OCI-LY7 (cell line): ENCODE measurements around the gene CFAP70. TPM values are rescaled to one million over a fixed set of nuclear protein-coding genes. Genes with fewer than 3 reads are reported as not detected.

Source experiments
- BruUV-seq: library from RNA; stranded (reverse); fragments of 400-500 nt; replicated peaks from 2 replicates; lab custom pipeline; 2021; lab: Mats Ljungman, UMichigan
- CTCF ChIA-PET: fragments of 300-600 bp; sonication (Branson Sonifier 250); formaldehyde crosslinking; loops from one replicate; lab custom pipeline; 2022; ENCODE audit warnings: antibody characterized with exemption; ENCODE audit not compliant: unreplicated experiment; lab: Charles Lee
- POLR2A ChIA-PET: fragments of 300-600 bp; sonication (Branson Sonifier 250); formaldehyde crosslinking; loops from one replicate; lab custom pipeline; 2022; ENCODE audit warnings: antibody characterized with exemption; lab: Charles Lee
- DNase-seq: peaks from one replicate; pipeline ENCODE4 v3.0.0-alpha.2; 2015; ENCODE audit warnings: low spot score
- H2AFZ ChIP-seq: fragments of 200-600 bp; sonication (generic), shearing (Covaris generic); 2 replicates; pipeline ENCODE4 v1.6.1; 2014; ENCODE audit warnings: mild to moderate bottlenecking, antibody characterized with exemption, low read length, moderate library complexity
- H3K27ac ChIP-seq: fragments of 200-600 bp; sonication (generic); 2 replicates; pipeline ENCODE4 v1.5.1; 2014; ENCODE audit warnings: mixed run types, low read depth, mild to moderate bottlenecking, moderate library complexity, low read length, inconsistent platforms; ENCODE audit not compliant: poor library complexity, severe bottlenecking
- H3K36me3 ChIP-seq: fragments of 200-600 bp; sonication (generic); 2 replicates; pipeline ENCODE4 v1.6.1; 2014; ENCODE audit warnings: mild to moderate bottlenecking, antibody characterized with exemption, low read length, moderate library complexity, mixed read lengths; ENCODE audit not compliant: insufficient read depth
- H3K4me1 ChIP-seq: fragments of 200-600 bp; sonication (generic); 2 replicates; pipeline ENCODE4 v1.5.1; 2014; ENCODE audit warnings: mild to moderate bottlenecking, low read length; ENCODE audit not compliant: insufficient read depth, poor library complexity, severe bottlenecking
- H3K4me2 ChIP-seq: fragments of 200-600 bp; sonication (generic); 2 replicates; pipeline ENCODE4 v1.6.1; 2014; ENCODE audit warnings: mild to moderate bottlenecking, low read length
- H3K4me3 ChIP-seq: fragments of 200-600 bp; sonication (generic); 2 replicates; pipeline ENCODE4 v1.5.1; 2014; ENCODE audit warnings: mild to moderate bottlenecking, low read depth, low read length; ENCODE audit not compliant: poor library complexity, severe bottlenecking
- H3K79me2 ChIP-seq: fragments of 200-600 bp; sonication (generic); 2 replicates; pipeline ENCODE4 v1.6.1; 2016; ENCODE audit warnings: low read depth, mild to moderate bottlenecking, low read length, moderate library complexity, mixed read lengths; ENCODE audit not compliant: insufficient read depth
- H3K9me2 ChIP-seq: fragments of 200-600 bp; sonication (generic); 2 replicates; pipeline ENCODE4 v1.6.1; 2016; ENCODE audit warnings: mild to moderate bottlenecking, low read length, mixed read lengths; ENCODE audit not compliant: insufficient read depth
- H3K9me3 ChIP-seq: fragments of 200-600 bp; sonication (generic); 2 replicates; pipeline ENCODE4 v1.6.1; 2014; ENCODE audit warnings: mild to moderate bottlenecking, mixed run types, low read length, mixed read lengths
- H4K20me1 ChIP-seq: fragments of 200-600 bp; sonication (generic); 2 replicates; pipeline ENCODE4 v1.6.1; 2014; ENCODE audit warnings: mild to moderate bottlenecking, antibody characterized with exemption, low read length, moderate library complexity, mixed read lengths; ENCODE audit not compliant: insufficient read depth
- EZH2phosphoT487 ChIP-seq: fragments of 200-600 bp; sonication (generic); IDR thresholded peaks from 2 replicates; pipeline ENCODE4 v1.6.1; 2018; ENCODE audit warnings: low read depth, borderline replicate concordance, mild to moderate bottlenecking, mixed run types, antibody characterized with exemption, low read length, moderate library complexity, mixed read lengths
- intact Hi-C: fragments of 100-400 bp; cut with micrococcal nuclease; formaldehyde crosslinking; loops from one replicate; pipeline ENCODE4 v1.10.0; 2022; ENCODE audit not compliant: unreplicated experiment
- total RNA-seq, 2 experiments: library from RNA; depleted of rRNA in 1 of 2; stranded (reverse); fragments of >200 nt in 1 of 2; shearing (Covaris generic) in 1 of 2; gene quantifications; 2 replicates each; pipeline ENCODE4 v1.2.3, GENCODE V29; 2014 to 2022
- TF ChIP-seq, protein P1 (sequence below): fragments of 200-600 bp; sonication (generic); conservative IDR thresholded peaks from 2 replicates; pipeline ENCODE4 v1.5.1; 2014; ENCODE audit warnings: mild to moderate bottlenecking, antibody characterized with exemption, low read length, moderate library complexity, mixed read lengths

CFAP70 gene
- total RNA-seq, 2 experiments from 2014 or later: 1.1 to 1.9 TPM

DNA sequence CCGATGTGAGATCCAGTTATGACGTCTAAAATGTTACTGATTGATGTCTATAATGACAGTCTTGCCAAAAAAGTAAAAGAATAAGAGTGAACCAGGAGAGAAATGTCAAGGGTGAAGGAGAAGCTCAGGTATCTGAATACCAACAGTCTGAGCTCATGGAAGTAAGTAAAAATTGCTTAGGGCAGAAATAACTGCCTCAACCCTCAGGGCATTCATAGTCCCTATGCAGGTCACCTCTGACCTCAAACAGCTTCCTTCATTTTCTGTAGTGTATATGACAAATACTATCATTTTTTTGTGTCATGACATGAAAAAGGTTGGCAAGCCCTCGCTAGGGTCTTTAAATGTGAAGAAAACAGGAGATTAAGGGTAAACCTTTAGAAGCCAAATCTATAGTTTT lies 65.2 kb downstream of the CFAP70 start:
- Histone ChIP-seq H3K9me3 (peaks cover 6% of the 10 kb centered on the region; the same call in 1 of the 2 replicates), H4K20me1 (no peaks in the 10 kb centered on the region), H3K79me2 (no peaks in the 10 kb centered on the region), H3K4me3 (no peak overlapping the region), H3K27ac (no peak overlapping the region), H3K4me2 (no peak overlapping the region), H3K9me2 (no peaks in the 10 kb centered on the region), H2AFZ (no peak overlapping the region), H3K36me3 (no peaks in the 10 kb centered on the region), H3K4me1 (no peaks in the 10 kb centered on the region)
- no TSS peak for BruUV-seq
- POLR2A ChIA-PET: no interaction called here
- no peak for DNase-seq
- intact Hi-C loops: no loop called here
- CTCF ChIA-PET: no interaction called here
- TF ChIP-seq, protein P1, sequence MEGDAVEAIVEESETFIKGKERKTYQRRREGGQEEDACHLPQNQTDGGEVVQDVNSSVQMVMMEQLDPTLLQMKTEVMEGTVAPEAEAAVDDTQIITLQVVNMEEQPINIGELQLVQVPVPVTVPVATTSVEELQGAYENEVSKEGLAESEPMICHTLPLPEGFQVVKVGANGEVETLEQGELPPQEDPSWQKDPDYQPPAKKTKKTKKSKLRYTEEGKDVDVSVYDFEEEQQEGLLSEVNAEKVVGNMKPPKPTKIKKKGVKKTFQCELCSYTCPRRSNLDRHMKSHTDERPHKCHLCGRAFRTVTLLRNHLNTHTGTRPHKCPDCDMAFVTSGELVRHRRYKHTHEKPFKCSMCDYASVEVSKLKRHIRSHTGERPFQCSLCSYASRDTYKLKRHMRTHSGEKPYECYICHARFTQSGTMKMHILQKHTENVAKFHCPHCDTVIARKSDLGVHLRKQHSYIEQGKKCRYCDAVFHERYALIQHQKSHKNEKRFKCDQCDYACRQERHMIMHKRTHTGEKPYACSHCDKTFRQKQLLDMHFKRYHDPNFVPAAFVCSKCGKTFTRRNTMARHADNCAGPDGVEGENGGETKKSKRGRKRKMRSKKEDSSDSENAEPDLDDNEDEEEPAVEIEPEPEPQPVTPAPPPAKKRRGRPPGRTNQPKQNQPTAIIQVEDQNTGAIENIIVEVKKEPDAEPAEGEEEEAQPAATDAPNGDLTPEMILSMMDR: no peak
- no peak for TF ChIP-seq EZH2phosphoT487

DNA sequence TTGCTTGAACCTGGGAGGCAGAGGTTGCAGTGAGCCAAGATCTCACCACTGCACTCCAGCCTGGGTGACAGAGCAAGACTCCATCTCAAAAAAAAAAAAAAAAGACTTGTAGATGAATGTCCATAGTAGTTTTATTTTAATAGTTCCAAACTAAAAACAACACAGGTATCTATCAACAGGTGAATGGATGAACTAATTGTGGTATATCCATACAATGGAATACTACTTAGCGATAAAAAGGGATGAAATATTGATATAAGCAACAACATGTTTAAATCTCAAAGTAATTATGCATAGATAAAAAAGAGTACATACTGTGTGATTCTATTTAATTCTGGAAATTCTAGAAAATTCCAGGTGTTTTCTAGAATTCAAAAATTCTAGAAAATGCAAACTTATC lies 68.7 kb downstream of the CFAP70 start:
- Histone ChIP-seq H3K36me3 (no peaks in the 10 kb centered on the region), H3K4me2 (no peak overlapping the region), H4K20me1 (no peaks in the 10 kb centered on the region), H3K9me2 (no peaks in the 10 kb centered on the region), H3K4me1 (no peaks in the 10 kb centered on the region), H2AFZ (no peak overlapping the region), H3K79me2 (no peaks in the 10 kb centered on the region), H3K9me3 (peaks cover 6% of the 10 kb centered on the region; the same call in 1 of the 2 replicates), H3K27ac (no peak overlapping the region), H3K4me3 (no peak overlapping the region)
- no peak for TF ChIP-seq EZH2phosphoT487
- TF ChIP-seq, protein P1: no peak
- CTCF ChIA-PET: no interaction called here
- DNase-seq: no peak
- POLR2A ChIA-PET: no interaction called here
- no TSS peak for BruUV-seq
- intact Hi-C loops: no loop called here

DNA sequence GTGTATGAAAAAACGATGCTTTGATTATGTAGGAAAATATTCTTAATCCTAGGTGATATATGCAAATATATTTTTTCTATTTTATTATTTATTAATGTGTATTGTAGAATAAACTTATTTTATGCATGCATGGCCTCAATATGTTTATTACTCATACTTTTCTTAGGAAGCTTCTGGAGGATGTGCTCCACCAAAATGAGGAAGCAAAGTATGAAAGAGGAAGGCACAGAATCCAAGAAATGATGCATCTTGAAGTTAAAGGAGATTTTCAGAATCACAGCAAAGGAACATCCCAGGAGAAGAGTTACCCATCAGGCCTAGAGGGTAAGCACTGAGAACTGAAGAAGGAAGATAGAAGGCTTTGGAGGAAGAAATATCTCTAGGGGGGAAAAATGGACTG lies 71.2 kb downstream of the CFAP70 start:
- Histone ChIP-seq H3K4me2 (no peak overlapping the region), H3K4me3 (no peak overlapping the region), H3K27ac (no peak overlapping the region), H2AFZ (no peak overlapping the region), H3K36me3 (no peaks in the 10 kb centered on the region), H3K79me2 (no peaks in the 10 kb centered on the region), H3K9me3 (peaks cover 6% of the 10 kb centered on the region; the same call in 1 of the 2 replicates), H3K4me1 (no peaks in the 10 kb centered on the region), H4K20me1 (no peaks in the 10 kb centered on the region), H3K9me2 (no peaks in the 10 kb centered on the region)
- TF ChIP-seq EZH2phosphoT487: no peak
- TF ChIP-seq, protein P1: no peak
- no TSS peak for BruUV-seq
- intact Hi-C loops: no loop called here
- POLR2A ChIA-PET: no interaction called here
- DNase-seq: no peak
- CTCF ChIA-PET: no interaction called here
